Ecto neural progenitor cell (in vitro differentiated cells): ENCODE measurements around the gene CACNA1D.

Source experiments
- DNase-seq: peaks from one replicate; pipeline ENCODE4 v3.0.0-alpha.2; 2018; ENCODE audit warnings: low spot score

CACNA1D gene

DNA sequence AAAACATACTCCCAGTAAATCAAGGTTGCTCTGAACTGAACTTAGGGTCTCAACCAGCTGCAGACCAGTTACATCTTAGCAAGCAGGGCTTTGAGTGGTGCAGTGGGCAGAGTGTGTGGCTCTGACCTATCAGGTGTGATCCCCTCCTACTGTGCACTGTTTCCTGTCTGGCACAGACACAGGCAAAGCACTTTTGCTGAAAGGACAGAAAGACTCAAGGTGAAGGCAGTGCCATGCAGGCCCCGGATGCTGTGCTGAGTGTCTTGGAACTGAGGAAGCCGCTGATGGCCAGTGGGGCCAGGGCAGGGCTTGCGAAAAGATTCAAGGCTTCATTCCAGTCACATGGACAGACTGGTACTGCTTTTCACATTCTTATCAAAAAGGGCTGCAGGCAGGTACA, 85.2 kb downstream of the CACNA1D start:
- no peak for DNase-seq

DNA sequence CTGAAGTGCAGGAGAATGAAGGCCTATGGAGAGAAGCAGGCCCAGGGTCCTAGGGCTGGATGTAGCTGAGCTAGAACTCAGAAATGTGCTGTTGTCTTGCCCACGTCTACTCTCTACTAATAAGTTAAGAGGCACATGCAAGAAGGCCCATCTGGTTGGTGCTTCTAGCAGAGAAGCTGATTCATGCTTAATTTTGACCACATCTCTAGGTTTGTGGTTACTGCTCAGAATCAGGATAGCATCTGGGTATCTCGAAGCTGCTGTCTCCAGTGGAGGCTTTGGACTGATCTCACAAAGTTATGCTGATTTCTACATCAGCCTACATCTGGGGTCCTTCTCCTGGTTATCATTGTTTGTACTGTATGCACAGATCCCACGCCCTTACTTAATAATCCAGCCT, 87.3 kb downstream of the CACNA1D start:
- no peak for DNase-seq

DNA sequence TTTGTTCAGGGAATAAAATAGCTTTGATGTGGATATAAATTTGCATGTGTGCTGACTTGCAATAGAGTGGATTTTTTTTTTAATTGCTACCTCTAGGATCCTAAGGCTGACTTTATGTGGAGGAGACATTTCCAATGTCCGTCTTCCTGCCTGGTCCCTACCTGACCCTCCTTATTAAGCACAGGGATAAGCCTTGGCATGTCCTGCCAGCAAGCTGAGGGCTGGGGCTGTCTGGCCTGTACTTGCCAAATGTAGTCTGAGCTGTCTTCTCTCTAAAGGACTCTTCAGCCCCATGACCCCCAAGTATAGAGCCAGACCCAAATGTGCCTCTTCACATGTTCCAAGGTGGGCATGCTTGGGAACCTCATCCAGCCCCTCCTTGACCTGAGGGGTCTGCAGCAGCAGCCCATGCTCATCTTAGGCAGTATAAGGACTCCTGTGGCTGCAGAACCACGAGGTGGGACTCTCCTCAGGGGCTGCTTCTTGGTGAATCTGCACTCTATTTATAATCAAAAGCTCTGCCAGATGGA, 88.8 kb downstream of the CACNA1D start:
- DNase-seq = no peak

DNA sequence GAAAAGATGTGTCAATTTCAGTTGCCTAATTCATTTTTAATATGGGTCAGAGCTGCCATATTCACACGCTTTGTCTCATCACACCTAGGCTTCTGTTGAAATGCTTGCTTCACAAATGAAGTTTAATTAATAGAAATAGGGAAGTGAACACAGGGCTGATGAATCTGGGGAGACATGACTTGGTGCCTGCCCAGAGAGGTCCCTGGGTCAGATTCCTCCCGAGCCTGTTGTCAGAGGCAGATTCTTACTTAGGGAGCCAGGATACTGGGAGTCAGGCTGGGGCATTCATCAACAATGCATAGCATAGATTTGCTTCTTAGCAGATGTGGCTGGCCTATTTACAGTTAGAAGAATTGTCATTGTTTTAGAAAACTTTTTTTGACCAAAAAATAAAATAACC, 90.6 kb downstream of the CACNA1D start:
- no peak for DNase-seq

DNA sequence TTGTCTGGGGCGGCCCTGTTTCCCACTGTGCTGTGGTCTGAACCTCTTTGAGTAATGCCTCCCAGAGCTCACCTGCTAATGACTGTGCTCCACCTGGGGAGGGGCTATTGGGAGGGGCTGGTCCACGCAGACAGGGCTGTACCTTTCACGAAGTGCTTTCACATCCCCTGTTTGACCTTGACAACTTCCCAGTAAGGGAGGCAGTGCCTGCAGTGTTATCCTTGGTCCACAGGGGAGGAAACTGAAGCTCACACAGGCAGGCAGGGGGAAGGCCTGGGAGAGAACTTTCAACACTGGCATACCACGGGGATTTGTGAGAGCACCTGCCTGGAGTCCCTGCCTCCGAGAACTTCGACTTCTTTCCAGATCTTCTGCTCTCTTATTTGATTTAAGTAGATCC, 91.2 kb downstream of the CACNA1D start:
- DNase-seq = no peak

DNA sequence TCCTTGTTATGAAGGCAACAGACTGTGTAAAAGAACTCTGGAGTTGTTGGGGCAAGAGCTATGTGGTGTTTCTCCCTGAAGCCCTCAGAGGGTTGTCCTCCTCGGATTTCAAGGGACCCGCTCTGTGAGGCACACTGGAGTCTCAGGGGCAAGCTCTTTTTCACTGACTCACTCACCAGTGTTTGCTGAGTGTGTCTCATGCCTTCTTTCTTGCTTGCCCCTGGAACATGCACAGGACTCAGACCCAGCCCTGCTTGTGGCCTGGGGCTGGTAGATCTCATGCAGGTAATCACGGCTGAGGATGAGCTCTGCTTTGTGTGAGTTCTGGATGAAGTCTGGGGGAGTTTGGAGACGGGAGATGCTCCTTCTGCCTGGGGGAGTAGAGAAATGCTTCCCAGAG, 93.7 kb downstream of the CACNA1D start:
- DNase-seq = no peak

DNA sequence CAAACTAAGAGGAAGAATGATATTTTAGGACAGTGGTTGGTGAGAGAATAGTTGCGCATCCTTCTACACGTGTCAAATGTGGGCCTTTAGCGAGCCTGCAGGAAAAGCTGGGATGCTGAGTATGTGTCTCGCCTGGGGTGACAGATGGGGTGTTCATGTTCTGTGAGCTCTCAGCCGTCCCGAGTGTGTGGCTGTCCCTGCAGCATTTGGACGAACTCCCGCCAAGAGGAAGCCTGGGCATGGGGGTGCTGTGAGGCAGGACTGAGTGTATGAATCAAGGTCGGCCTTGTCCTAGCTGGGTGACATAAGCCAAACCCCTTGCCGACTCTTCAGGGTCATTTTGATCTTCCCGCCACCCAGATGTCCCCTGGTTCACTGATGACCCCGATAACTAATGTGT, 94.8 kb downstream of the CACNA1D start:
- no peak for DNase-seq

DNA sequence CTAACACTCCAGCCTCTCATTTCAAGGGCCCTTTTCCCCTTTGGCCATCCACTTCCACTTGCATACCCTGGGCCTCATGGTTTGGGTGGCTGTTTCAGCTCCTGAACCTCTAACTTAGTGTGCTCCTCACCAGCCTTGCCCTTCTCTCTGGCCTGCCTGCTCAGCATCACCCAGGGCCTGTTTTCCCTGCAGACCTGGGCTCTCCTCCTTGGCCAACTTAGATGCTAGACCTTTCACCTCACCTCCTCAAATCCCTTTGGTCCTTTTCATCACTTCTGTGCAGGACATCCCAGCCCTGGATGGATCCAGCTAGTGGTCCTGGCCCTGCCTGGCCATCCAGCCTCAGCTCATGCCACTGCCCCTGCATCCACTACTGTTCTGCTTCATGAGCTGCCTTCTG, 95.4 kb downstream of the CACNA1D start:
- DNase-seq = no peak

DNA sequence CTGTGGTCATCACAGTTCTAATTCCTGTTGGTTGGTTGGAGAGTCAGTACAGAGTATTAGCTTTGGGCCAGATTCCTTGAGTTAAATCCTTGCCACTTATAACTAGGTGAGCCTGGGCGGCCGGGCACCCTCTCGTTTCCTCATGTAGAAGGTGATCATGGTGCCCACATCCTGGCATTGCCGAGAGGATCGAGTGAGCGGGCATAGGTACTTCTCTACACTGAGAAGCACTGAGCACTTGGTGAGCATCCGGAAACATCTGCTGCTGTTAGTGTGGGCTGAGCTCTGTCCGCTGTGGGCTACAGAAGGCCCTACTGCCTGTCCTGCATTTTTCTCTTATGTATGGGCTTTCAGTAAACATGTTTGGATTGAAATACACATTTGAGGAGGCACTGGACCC, 96.2 kb downstream of the CACNA1D start:
- DNase-seq = no peak

DNA sequence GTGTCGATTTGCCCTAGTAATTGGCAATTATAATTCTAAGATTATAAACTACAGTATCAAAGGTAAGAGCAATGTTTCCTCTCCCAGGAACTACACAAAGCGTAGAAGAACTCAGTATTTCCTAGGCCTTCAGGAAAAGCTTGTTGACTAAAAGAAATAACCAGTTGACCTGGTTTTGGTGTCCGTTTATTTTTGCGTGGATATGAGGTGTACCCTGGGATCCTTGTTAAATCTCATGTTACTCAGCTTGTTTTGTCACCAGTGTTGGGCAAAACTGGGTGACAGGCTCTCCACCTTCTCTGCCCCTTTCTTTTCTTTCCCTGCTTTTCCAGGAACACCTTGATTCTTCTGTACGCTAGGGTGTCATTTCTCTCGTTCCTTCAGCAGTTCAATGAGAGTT, 97.2 kb downstream of the CACNA1D start:
- no peak for DNase-seq

DNA sequence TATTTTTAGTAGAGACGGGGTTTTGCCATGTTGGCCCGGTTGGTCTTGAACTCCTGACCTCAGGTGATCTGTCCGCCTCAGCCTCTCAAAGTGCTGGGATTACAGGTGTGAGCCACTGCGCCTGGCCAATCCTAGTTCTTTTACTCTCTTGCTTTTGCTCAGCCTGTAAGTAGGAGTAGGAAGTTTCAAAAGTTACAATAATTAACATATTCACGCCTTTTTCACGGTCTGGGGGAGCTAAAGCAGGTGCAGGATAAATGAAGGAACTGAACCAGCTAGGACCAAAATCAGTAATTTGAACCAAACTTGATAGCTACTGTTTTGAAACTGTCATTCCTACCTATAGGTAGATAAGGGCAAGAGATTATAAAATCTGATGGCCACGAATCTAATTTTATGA, 98.5 kb downstream of the CACNA1D start:
- DNase-seq = no peak

DNA sequence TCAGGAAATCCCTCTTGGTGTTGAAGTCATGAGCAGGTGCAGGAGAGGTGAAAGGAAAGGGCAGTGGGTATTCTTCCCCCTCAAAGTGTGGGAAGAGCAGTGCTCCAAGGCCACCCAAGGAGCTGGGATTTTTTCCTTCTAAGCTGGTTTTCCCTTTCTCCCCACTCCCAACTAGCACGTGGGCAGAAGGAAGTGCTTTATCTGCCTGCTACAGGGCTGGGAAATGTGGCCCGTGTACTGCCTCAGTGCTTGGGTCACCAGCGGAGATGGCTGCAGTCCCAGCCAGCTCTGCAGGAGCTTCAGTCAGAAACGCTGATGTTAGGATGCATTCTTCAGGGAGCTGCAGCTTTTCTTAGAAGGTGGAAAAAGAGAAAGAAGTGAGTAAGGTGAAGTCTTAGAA, 99.2 kb downstream of the CACNA1D start:
- DNase-seq = no peak

DNA sequence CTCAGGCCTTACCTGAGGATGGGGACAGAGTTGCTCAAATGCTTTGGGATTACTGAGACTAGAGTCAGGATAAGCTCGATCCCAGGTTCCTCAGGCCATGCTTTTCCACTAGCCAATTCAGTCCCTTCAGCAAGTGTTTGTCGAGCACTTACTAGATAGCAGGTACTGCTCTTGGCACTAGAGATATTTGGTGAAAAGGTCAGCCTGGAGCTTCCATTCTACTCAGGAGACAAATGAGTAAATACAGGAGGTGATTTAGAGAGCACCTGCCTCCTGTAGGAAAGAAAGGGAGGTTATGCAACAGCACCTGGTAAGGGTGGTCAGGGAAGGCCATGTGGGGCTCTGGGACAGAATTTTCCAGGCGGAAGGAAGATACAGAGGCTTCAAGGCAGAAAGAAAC, 99.9 kb downstream of the CACNA1D start:
- no peak for DNase-seq

DNA sequence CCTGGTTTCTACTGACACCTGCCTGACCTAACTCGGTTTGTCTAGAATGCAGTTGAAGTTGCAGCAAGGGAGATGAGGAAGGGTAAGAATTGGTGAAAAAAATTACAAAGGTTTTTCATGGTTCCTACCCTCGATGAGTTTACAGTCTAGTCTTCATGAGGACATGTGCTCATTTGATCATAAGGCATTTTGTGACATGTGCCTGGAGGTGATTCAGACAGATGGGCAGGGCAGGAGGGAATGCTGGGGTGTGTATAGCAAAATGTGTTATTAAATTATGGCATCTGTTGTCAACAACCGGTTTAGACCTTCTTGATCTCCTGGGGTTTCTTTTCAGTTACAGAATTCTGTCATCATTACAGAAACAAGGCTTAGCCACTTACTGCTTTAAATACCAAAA, 101.2 kb downstream of the CACNA1D start:
- DNase-seq = no peak

DNA sequence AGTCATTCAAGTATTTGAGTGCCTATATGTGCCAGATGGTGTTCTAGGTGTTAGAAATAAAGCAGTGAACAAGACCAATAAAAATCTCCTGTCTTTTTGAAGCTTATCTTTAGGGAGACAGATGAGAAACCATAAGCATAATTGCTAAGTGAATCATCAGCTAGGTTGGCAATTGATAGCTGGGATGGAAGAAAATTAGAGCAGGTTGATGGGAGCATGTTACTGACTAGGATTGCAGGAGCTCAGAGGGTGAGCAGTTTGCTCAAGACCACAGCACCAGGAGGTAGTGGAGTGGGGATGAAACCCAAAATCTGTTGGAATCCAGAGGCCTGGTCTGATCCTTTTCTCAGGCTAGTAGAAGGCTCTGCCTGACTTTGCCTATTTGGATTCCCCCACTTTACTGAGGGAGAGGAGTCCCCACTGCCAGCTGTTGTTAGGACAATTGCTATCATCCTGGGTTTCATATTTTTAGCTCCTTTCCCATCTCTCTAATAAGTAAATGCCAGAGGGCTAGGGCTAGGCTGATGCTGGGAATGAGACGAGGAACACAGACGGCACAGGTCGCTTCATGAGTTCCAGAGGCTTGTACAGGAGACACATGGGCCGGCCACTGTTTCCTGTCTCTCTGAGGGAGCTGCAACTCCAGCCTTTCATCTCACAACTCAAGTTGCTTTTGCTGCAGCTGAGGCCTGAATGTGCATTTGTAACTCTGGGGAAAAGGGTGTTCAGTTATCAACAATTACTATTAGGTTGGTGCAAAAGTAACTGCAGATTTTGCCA, 102.9 kb downstream of the CACNA1D start:
- DNase-seq = peak; percentile 32

DNA sequence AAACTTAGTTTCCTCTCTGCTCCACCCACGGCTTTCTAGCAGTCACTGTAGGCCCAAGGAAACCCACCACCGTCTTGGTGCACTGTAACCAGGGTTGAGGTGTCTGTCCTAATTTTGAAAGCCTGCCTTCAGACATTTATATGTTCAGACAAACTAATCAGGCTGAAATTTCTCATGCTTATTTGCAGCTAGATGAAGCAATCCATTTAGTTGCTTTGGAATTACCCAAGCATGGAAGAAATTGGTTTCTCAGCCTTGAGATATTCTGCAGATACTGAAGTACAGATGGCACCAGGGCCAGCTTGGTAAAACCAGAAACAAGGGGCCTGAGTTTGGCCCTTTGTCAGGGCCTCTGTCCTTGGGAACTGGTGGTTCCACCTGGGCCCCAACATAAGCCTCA, 105.4 kb downstream of the CACNA1D start:
- DNase-seq = no peak

DNA sequence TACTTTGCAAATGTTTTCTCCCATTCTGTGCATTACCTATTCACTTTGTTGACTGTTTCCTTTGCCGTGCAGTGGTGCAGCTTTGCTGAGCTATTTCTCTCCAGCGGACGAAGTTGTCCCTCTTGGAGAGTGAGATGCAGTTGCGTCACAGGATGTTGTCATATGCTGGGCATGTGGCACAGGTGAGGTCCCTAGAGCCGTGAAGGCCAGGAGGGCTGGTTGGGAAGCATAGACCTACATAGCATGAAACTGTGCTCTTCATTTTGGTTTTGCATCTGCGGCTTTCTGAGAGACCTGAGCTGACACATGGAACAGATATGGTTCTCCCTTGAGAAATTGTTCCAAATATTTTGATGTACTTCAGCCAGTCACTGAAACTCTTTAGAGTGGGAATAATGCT, 108.5 kb downstream of the CACNA1D start:
- DNase-seq = no peak

DNA sequence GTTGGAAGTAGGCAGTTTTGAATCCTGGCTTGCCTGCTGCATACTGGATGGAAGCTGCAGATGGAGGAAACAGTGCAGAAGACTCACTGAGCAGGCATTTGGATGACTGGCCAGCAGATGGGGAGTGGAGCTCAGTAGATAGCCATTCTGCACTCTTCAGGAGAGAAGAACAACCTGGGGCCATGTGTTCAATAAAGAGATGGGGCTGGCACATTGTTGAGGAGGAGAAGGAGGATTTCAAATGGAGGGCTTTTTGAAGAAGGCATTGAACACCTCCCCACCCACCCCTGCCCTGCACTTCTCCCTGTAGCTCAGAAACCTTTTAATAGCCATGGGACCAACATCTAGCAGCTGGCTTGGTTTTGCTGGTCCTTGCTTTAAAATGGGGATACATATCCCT, 109.8 kb downstream of the CACNA1D start:
- DNase-seq = no peak

DNA sequence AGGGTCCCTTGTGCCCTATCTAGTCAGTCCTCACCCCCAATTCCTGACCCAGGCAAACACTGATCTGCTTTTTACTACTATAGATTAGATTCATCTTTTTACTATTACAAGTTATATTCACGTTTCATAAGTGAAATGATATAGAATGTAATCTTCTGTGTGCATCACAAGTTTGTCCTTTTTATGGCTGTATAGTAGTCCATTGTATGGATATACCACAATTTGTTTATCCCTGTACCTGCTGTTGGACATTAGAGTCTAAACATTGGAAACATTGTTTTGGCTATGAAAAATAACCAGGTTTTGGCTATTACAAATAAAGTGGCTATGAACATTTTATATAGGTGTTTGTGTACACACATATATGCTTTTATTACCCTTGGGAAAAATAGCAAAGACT, 112.4 kb downstream of the CACNA1D start:
- no peak for DNase-seq

DNA sequence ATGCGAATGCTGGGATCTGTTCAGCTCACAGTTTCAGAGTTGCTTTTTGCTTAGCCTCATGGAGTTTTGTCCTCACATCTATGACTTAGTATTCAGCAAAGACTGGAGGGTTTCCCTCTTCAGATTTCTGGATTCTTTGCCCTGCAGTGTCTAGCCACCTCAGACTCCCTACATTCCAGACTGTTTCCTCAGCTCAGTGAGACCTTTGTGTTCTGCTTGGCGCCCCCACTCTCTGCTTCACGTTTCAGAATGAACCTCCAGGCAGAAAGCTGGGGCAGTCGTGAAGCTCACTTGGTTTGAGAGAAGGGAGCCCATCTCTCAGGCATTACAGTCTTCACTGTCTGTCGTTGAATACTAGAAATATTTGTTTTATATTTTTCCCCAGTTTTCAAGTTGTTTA, 118.1 kb downstream of the CACNA1D start:
- DNase-seq = no peak

DNA sequence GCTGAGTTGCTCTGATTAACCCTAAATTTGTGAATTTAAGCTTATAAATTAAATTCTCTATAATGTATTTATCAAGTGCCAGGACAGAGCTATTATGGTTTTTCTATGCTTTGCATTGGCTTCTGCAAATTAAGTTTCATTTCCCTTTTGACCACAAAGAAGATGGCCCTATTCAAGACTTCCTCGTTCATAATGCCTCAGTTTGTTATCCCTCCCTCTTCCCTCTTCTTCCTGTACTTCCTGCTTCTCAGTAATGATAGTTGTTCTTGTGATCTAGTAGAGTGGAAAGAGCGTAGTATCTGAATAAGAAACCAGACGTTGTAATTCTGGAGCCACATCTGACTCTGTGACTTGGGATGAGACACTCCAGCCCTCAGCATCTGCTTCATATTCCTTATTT, 118.7 kb downstream of the CACNA1D start:
- no peak for DNase-seq

DNA sequence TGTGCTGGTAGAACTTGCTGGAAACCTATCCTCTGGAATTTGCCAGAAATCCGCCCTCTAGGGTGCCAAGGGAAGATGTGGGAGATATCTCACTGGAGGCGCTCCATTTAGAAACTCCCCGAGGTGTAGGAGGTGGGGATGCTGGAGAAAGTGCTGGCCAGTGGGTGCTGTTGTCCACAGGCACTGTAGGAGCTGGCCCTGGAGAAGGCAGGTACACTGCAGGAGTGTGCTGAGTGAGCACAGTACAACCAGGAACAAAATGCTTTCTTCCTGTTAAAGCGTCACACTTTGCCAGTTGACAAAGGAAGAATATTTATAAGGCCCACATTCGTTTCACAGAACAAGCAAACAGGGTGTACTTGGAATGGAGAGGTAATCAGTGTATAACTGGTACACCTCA, 119.9 kb downstream of the CACNA1D start:
- no peak for DNase-seq

DNA sequence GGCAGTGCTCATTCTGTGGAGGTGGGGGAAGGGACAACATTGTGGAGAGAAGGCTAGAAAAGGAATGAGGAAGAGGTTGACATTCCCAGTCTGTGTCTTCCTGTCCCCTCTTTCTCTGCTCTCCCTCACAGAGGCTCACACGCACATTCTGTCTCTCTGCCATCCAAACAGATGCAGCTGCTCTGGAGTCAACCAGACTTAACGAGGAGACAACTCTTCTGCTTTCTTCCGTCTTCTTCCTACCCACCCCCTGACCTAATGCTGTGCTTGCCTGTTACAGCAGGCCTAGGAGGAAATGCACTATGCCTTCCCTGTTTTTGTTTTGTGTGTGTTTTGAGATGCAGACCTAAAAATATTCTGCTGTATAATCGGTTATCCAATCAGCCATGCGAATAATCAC, 121.9 kb downstream of the CACNA1D start:
- no peak for DNase-seq
